HG03135 (cell line): Measurements from ENCODE around the gene EN2.

ENCODE experiments used
- ATAC-seq: cut with Tn5 transposase; IDR thresholded peaks from one replicate; pipeline ENCODE4 v1.9.1; 2021; ENCODE audit warnings: mild to moderate bottlenecking, moderate library complexity; ENCODE audit not compliant: unreplicated experiment

EN2 gene

DNA sequence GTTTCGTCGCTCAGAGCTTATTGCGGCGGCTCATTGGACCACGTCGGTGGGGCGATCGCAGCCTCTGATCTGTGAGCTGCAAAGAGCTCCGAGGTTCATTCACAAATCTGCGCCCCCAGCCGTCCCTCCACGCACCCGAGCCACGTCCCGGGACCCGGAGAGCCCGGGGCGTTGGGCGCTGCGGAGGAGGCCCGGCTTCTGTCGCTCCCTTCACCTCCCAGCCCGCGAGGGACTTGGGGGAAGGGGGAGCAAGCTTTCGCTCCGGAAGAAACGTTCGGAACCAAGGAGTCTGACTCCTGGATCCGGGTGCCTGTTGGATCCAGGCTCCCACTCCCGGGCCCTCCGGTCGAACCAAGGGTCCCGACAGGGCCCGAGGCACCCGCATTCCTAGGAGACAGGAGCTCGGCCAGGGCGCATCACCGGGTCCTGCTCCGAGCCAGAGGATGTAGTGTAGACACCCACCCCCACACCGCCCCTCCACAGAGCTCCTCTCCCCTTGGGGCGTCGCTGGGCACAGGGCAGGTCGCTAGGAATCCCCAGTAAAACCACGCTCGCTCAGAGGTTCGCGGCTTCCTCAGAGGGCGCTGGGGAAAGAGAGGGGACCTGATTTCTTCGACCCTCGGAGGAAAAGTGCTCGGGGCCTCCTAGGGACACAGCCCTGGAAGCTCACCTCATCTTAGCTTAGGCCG lies 7.9 kb upstream of the EN2 start:
- no peak for ATAC-seq

DNA sequence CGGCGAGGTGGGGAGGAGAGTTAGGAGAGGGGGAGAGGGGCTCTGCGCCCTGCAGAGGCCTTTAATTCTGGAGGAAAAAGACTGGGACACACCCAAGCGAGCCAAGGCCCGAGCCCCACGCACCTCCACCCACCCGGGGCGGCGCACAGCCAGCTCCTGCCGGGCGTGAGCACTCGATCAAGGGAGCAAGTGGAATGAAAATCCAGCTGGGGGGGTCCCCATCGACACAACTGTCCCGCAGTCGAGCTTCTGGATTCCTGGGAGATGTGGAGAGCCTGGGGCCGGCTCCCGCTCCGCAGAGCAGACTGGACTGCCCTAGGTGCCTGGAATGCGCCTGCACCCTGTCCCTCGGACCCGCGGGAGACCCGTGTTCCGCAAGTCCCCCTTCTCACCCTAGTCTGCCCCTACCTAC lies 7.4 kb upstream of the EN2 start:
- no peak for ATAC-seq

DNA sequence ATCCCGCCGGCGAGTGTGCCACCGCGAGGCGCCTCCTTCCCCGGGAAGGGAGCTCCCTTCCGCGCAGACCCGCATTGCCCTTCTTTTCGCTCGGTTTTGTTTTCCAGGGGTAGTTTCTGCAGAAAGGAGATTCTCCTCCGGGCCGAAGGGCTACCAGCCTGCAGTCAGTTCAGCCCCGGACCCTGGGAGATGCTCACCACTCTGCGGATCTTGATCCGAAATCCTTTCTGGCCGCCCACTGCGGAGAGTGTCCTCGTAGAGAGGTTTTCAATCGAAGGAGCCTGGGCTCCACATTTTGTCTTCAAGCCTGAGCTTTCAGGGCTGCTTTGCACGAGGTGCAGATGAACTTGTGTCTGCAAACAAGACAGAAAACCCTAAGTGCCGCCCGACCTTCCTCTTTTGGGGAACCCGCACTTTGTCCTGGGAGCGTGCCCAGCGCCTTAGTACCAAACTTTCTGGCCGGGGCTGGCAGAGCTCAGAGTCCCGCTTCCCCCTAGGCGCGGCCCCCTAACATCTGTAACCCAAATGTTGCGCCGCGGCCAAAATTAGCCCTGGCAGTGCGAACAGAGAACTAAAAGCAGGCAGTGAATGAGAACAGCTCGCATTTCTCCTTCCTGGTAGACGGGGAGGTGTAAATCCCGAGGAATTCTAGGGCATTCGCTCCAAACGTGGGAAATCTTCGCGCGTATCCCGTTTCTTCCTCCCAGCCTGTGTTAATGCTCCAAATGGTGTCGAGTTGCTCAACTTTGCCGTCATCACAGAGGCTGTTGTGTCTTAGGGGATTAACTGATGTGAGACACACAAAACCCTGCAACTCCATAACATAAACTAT lies 6.7 kb upstream of the EN2 start:
- ATAC-seq = no peak

DNA sequence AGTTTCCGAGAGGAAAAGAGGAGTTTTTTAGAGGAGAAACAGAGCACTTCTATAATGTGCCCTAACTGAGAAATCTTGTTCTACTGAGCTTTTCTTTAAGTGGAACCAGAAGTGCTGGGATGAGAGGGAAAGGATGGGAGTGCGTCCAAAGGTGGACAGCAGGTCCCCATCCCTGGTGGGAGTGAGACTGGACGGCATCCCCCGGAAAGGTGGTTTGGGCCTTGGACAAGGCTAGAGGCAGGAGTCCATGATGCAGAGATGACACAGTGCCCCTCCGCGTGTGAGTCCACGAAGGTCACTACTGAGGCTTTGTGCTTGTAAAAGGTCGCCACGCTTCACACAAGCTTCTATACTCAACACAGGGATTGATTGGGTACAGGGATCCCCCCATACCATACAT lies 6.1 kb upstream of the EN2 start:
- no peak for ATAC-seq

GRCh38 chr7:155452505-155453295 lies 5.2 kb upstream of the EN2 start:
- ATAC-seq = no peak

DNA sequence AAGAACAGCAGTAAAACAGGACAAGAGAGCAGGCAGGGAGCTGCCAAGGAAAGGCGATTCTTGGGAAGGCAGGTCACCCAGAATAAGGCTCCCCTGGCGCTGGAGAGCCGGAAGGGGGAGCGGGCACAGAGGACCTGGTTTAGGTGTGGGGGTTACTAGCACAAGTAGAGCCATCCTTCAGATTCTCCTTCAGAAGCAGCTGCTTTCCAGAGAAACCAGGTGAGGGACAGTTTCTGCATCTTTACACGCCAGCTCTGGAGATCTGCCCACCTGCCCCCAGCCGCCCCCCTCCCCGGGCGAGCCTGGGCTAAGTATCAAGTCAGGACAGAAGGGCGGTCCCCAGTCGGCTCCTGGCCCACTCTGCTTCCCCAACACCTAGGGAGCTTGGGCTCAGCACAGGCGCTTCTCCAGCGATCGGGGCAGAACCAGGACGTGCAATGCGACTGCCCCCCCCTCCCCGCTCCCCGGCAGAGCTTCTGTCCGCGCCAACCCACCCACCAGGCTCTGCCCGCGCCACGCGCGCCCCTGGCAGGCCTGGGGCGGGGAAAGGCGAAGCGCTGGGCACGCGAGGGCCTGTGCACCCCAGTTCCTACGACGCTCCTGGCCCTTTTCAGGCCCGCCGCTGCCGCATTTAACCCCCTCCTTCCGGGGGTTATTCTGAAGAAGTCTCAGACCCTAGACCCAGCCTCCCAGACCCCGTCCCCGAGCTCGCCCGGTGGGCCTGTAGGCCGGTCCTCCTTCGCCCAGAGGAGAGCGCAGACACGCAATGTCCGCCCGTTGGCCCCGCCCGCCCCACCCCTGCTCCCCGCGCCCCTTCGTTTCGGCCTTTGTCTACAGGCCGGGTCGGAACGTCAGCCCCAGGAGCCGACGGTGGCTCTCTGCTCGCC lies 4.4 kb upstream of the EN2 start:
- no peak for ATAC-seq

DNA sequence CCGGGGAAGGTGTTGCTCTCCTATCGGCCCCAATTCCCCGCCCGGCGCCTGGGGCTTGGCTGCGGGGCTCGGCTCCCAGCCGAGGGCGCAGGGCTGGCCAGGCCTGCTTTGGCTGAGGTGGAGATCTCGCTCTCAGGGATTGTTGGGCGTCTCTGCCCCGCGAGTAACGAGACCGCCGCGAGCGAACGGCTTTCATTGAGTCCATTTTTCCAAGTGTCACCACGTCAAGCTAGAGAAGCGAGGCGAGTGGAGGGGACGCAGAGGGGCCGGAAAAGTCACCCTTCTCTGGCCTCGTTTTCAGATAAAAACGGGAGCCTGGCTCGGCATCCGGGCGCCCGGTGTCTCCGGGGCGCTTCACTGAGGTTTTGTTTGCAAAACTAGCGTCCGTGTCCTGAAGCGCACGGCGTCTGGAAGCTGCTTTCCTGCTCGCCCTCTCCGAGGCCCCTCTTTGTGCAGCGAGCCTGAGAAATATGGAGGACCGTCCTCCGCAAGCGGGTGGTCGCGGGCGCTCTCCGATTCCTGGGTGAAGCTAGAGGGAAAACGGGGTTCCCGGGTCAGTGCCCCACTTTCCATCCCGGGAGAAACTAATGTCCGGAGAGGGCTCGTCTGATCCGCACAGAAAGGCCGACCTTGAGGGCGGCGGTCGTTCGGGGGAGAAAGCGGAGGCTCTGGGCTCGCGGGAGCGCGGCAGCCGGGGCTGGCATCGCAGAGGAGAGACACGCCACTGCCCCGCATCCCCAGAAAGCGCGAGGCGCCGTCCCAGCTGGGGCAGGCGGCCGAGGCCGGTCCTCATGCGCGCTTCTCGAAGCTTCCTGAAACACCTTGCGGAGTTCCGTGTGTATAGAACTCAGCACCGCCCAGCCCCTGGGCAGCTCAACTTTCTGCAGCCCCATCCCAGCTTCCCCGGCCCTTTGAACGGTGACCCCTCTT lies 3.5 kb upstream of the EN2 start:
- ATAC-seq = no peak

- no peak for ATAC-seq
Measured at GRCh38 chr7:155455132-155455693, 2.7 kb upstream of the EN2 start.

DNA sequence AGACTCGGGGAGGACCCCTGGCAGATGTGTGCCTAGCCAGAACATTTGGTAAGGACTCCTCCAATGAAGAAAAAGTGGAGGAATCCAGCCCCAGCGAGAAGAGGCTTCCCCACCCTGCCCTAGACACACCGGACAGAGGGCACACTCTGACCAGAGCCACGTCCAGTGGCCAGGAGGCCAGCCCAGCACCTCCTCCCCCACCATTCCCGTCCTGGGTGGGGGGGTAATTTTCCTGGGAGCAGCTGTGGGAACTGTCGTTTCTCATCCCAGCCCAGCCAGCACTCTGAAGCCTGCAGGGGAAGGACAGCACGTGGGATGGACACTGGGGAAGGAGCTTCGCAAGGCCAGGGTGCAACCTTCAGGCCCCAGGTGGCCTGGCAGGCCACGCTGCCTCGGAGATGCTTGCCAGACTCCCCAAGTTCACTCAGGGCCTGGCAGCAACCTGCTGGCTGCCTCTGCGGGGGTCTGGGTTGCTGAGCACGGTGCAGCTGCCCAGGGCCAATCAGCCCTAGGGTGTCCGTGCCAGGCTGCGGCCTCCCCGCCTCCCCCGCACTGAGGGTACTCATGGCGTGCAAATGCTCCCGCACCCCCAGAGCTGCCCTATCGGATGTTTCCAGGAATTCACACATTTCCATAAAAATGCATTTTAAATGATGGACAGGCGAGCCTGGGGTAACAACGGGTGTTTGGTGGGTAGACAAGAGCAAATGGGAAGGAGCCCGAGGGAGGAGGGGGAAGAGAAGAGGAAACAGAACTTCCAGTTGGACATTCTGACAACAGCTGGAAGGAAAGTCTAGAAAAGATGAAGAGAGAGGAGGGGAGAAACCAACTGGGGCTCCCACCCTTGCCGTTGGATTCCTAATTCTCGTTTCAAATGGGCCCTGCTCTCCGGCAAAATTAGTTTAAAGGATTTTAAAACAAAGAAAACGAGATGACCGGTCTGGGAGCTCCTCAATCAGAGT lies 1.9 kb upstream of the EN2 start:
- ATAC-seq = no peak

- no peak for ATAC-seq
Measured at GRCh38 chr7:155456738-155457543, 988 bp upstream of the EN2 start.

GRCh38 chr7:155457544-155458110 lies 302 bp upstream of the EN2 start:
- ATAC-seq = no peak

DNA sequence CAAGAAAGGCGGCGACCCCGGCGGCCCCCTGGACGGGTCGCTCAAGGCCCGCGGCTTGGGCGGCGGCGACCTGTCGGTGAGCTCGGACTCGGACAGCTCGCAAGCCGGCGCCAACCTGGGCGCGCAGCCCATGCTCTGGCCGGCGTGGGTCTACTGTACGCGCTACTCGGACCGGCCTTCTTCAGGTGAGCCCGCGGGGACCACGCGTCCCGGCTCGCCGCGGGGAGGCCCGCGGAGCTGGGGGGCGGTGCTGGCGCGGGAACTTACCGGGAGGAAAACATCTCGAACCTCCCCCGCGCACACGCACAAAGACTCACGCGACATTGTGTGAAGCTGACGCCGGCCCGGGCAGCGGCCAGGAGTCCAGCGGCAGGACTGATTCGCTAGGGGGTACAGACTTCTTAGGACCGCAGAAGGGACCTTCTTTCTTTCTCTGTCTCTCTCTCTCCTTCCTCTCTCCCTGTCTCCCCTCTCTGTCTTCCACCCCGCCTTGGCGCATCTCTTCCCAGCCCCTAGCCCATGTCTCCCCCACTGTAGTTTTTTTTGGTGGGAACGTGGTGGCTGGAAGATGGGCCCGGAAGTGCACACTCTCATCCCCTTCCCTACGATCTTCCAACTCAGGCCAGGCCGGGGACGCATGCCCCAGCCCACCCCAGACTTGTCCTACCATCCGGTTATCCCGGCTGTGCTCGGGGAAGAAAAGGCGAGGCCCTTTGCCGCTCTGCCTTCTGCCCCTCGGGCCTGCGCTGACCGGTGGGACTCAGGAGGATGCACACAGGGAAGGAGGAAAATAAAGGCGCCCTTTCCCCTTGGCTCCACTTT lies 1.2 kb downstream of the EN2 start:
- ATAC-seq = no peak

- no peak for ATAC-seq
Measured at GRCh38 chr7:155459700-155460461, 2.0 kb downstream of the EN2 start.

DNA sequence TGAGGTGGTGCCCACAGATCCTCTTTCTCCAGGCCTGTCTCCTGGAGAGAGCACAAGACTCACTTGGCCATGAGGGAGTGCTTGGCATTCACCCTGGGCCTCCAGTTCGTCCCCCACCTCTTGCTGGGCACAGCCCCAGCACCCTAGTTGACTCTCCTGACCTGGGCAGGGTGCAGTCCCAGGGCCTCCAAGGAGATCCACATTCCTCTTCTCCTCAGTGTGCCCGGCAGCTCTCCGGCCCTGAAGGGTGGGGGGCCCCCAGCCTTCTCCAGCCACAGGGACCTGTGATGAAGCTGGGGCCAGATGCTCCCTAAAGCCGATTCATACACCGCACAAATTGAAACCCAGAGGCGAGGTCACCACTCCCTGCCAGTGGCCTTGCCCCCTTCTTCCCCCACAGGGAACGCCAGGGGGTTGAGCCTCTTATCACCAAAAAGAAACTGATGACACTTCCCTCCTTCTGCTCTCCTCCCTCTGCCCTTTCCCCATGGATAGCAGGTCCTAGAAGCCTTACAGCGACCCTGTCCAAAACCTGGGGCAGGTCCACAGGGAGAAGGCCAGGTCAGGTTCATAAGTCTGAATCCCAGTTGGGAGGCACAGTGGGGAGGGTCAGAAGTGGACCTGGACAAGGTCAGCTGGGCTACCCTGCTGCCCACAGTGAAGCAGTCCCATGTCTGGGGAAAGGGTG lies 3.1 kb downstream of the EN2 start:
- ATAC-seq = no peak

DNA sequence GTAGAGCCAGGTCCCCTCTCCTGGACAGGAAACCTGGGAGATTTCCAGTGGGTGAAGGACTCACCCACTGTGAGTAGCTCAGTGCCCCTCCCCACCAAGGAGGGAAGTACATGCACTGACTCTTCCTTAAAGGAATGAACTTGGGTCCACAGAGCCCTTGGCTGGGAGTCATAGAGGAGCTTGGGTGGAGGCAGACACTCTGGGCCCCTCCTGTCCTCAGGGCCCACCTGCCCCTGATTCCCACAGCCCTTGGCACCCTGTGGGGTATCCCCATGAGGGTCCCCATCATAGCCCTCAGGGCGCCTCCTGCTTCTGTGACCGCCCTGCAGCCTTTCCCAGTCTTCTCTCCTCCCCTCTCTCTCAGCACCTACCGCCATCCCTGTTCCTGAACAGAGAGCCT lies 3.7 kb downstream of the EN2 start:
- ATAC-seq = no peak
